Fibroblast of skin of scalp (primary cell): ENCODE data around the gene ZSCAN25.
"Not testable (repeated sequence)": the region's sequence is repeated elsewhere in the genome, so short reads cannot be mapped to it uniquely, and the experiment has no call there.

Experiments
- DNase-seq: peaks from one replicate; pipeline ENCODE4 v3.0.0-alpha.2; 2013

ZSCAN25 gene

GRCh38 chr7:99618726-99619125 is 2.0 kb downstream of the ZSCAN25 start:
- DNase-seq: peak; percentile 23

- DNase-seq: no peak
Observed at GRCh38 chr7:99619571-99620130, 2.9 kb downstream of the ZSCAN25 start.

- no peak for DNase-seq
Observed at GRCh38 chr7:99621271-99621670, 4.5 kb downstream of the ZSCAN25 start.

GRCh38 chr7:99622596-99622995 is 5.8 kb downstream of the ZSCAN25 start:
- DNase-seq: no peak

GRCh38 chr7:99623091-99623693 is 6.4 kb downstream of the ZSCAN25 start:
- DNase-seq: no peak

- DNase-seq: no peak
Observed at GRCh38 chr7:99623702-99624447, 7.1 kb downstream of the ZSCAN25 start.

- DNase-seq: no peak
Observed at GRCh38 chr7:99624484-99624883, 7.7 kb downstream of the ZSCAN25 start.

GRCh38 chr7:99625321-99625720 is 8.6 kb downstream of the ZSCAN25 start:
- no peak for DNase-seq

GRCh38 chr7:99625961-99626360 is 9.2 kb downstream of the ZSCAN25 start:
- DNase-seq: no peak

- DNase-seq: no peak
Observed at GRCh38 chr7:99626661-99627060, 9.9 kb downstream of the ZSCAN25 start.

GRCh38 chr7:99627513-99627912 is 10.8 kb downstream of the ZSCAN25 start:
- DNase-seq: no peak

GRCh38 chr7:99628471-99629465 is 12.0 kb downstream of the ZSCAN25 start:
- DNase-seq: no peak

GRCh38 chr7:99629643-99630042 is 12.9 kb downstream of the ZSCAN25 start:
- no peak for DNase-seq

GRCh38 chr7:99631295-99632109 is 14.8 kb downstream of the ZSCAN25 start:
- no peak for DNase-seq

- not testable (repeated sequence) for DNase-seq
Observed at GRCh38 chr7:99637414-99637813, 20.7 kb downstream of the ZSCAN25 start.

GRCh38 chr7:99638731-99639130 is 22.0 kb downstream of the ZSCAN25 start:
- no peak for DNase-seq

- DNase-seq: no peak
Observed at GRCh38 chr7:99639267-99639666, 22.5 kb downstream of the ZSCAN25 start.

GRCh38 chr7:99642027-99642426 is 25.3 kb downstream of the ZSCAN25 start:
- DNase-seq: no peak

GRCh38 chr7:99643464-99643863 is 26.7 kb downstream of the ZSCAN25 start:
- DNase-seq: no peak

- no peak for DNase-seq
Observed at GRCh38 chr7:99644431-99644830, 27.7 kb downstream of the ZSCAN25 start.

GRCh38 chr7:99645590-99645989 is 28.8 kb downstream of the ZSCAN25 start:
- no peak for DNase-seq

GRCh38 chr7:99648843-99649242 is 32.1 kb downstream of the ZSCAN25 start:
- DNase-seq: no peak
